Body of pancreas (tissue), 4 donors: Measurements from ENCODE around the gene RPA4. TPM values are rescaled to one million over a fixed set of nuclear protein-coding genes. Genes with fewer than 3 reads are reported as not detected.

Source experiments
- ATAC-seq: fragments of 150-250 bp; one replicate; pipeline ENCODE4 v1.9.1; 2016
- DNase-seq, 4 donors: peaks; one replicate each; pipeline ENCODE4 v3.0.0-alpha.2; 2019
- H3K27ac ChIP-seq, 4 donors: fragments of 200-600 bp; sonication (generic); 1 replicate in 3 of 4; 2 replicates in 1 of 4; pipeline versions ENCODE4 v1.5.1 to v1.6.1; 2016 to 2019; ENCODE audit warnings: mild to moderate bottlenecking in 1 of 4, mixed read lengths in 1 of 4, moderate library complexity in 1 of 4
- H3K27me3 ChIP-seq, 2 donors: fragments of 200-600 bp; sonication (generic); one replicate each; pipeline ENCODE4 v1.6.0; 2016; ENCODE audit warnings: mild to moderate bottlenecking in 1 of 2
- H3K36me3 ChIP-seq, 2 donors: fragments of 200-600 bp; sonication (generic); replicated peaks in 1 of 2; 2 replicates each; pipeline ENCODE4 v1.5.1; 2016; ENCODE audit warnings: low read depth in 2 of 2; ENCODE audit not compliant: insufficient read depth in 1 of 2
- H3K4me1 ChIP-seq: fragments of 200-600 bp; sonication (generic); one replicate; pipeline ENCODE4 v1.6.0; 2016
- H3K4me3 ChIP-seq, 2 donors: fragments of 200-600 bp; sonication (generic); 1 replicate in 1 of 2; 2 replicates in 1 of 2; pipeline ENCODE4 v1.5.1; 2016 to 2019
- H3K9me3 ChIP-seq, 3 donors: fragments of 200-600 bp; sonication (generic); 1 replicate in 2 of 3; 2 replicates in 1 of 3; pipeline ENCODE4 v1.5.1; 2016
- CTCF ChIP-seq, 7 experiments: fragments of 450-650 bp in 4 of 7; fragments of 200-600 bp in 3 of 7; sonication (generic) in 3 of 7; IDR thresholded peaks; one replicate each; pipeline ENCODE4 v1.5.1; 2016 to 2019; ENCODE audit warnings: antibody characterized with exemption in 7 of 7
- POLR2A ChIP-seq, 3 donors: fragments of 450-650 bp; IDR thresholded peaks; one replicate each; pipeline ENCODE4 v1.6.1; 2016; ENCODE audit warnings: antibody characterized with exemption in 3 of 3, mild to moderate bottlenecking in 2 of 3
- intact Hi-C: fragments of 100-400 bp; cut with DNase I; formaldehyde crosslinking; loops from one replicate; pipeline ENCODE4 v1.15.1; 2023
- total RNA-seq, 2 donors: library from RNA; depleted of rRNA; stranded (reverse); fragments of >200 nt; gene quantifications; one replicate each; pipeline ENCODE4 v1.1.0, GENCODE V29; 2016

Gene RPA4
- total RNA-seq, 2 donors from 2014 or later, result 0.99 to 2.9 TPM

- no peaks in the 10 kb centered on the region for H3K4me1 ChIP-seq
- no peaks in the 10 kb centered on the region for H3K36me3 ChIP-seq
- intact Hi-C loops, result no loop called here
- no peaks in the 10 kb centered on the region for H3K27me3 ChIP-seq
- no peaks in the 10 kb centered on the region for H3K9me3 ChIP-seq
- ATAC-seq (no peak), DNase-seq (no peak)
- no peak overlapping the region for H3K4me3 ChIP-seq
- H3K27ac ChIP-seq, result no peak overlapping the region
- no peak for TF ChIP-seq CTCF (IDR thresholded peaks at IDR 0.05)
- TF ChIP-seq POLR2A (IDR thresholded peaks at IDR 0.05), result no peak
These were observed 45.3 kb downstream of the RPA4 start for GRCh38 chrX:96929036-96929435.

Other genes starting within 250 kb of the RPA4 start
- gene DIAPH2, start 199.1 kb upstream of the RPA4 start, total RNA-seq, result 10 to 100 TPM; 15.2 to 23.3 TPM